HG02798 (cell line): ENCODE measurements around the gene ADCY7.
"Not testable (repeated sequence)": the region's sequence is repeated elsewhere in the genome, so short reads cannot be mapped to it uniquely, and the experiment has no call there.

ENCODE experiments used
- ATAC-seq: cut with Tn5 transposase; IDR thresholded peaks from one replicate; pipeline ENCODE4 v1.9.1; 2021; ENCODE audit warnings: mild to moderate bottlenecking; ENCODE audit not compliant: unreplicated experiment, poor library complexity

The ADCY7 gene

GRCh38 chr16:50329446-50330189 lies 63.3 kb downstream of the ADCY7 start:
- no peak for ATAC-seq

- no peak for ATAC-seq
Observed at GRCh38 chr16:50331570-50331969, 65.2 kb downstream of the ADCY7 start.

- ATAC-seq = no peak
Observed at GRCh38 chr16:50332599-50332998, 66.2 kb downstream of the ADCY7 start.

GRCh38 chr16:50334106-50334975 lies 68.0 kb downstream of the ADCY7 start:
- no peak for ATAC-seq

- peak; percentile 81 for ATAC-seq
Observed at GRCh38 chr16:50335196-50335958, 69.0 kb downstream of the ADCY7 start.

GRCh38 chr16:50336884-50337283 lies 70.5 kb downstream of the ADCY7 start:
- ATAC-seq = no peak

- ATAC-seq = no peak
Observed at GRCh38 chr16:50338371-50339231, 72.2 kb downstream of the ADCY7 start.

- no peak for ATAC-seq
Observed at GRCh38 chr16:50340578-50340977, 74.2 kb downstream of the ADCY7 start.

GRCh38 chr16:50343566-50343965 lies 77.2 kb downstream of the ADCY7 start:
- ATAC-seq = not testable (repeated sequence)

GRCh38 chr16:50345210-50345609 lies 78.9 kb downstream of the ADCY7 start:
- ATAC-seq = not testable (repeated sequence)

- ATAC-seq = no peak
Observed at GRCh38 chr16:50351116-50351515, 84.8 kb downstream of the ADCY7 start.

GRCh38 chr16:50351952-50352351 lies 85.6 kb downstream of the ADCY7 start:
- no peak for ATAC-seq

GRCh38 chr16:50354082-50354481 lies 87.7 kb downstream of the ADCY7 start:
- ATAC-seq = no peak

- ATAC-seq = no peak
Observed at GRCh38 chr16:50354629-50355456, 88.5 kb downstream of the ADCY7 start.

- ATAC-seq = no peak
Observed at GRCh38 chr16:50359626-50360025, 93.3 kb downstream of the ADCY7 start.

GRCh38 chr16:50360033-50360778 lies 93.9 kb downstream of the ADCY7 start:
- ATAC-seq = no peak

GRCh38 chr16:50360779-50361178 lies 94.4 kb downstream of the ADCY7 start:
- no peak for ATAC-seq

- no peak for ATAC-seq
Observed at GRCh38 chr16:50363656-50364055, 97.3 kb downstream of the ADCY7 start.
